ENCODE data around the gene SCD5. TPM values are rescaled to one million over a fixed set of nuclear protein-coding genes. Genes with fewer than 3 reads are reported as not detected.

The SCD5 gene
- total and polyA plus RNA-seq, 2 donors (not counting 3 experiments of a cell fraction or from before 2014, with no cell fraction given): 38.4 to 38.5 TPM

DNA sequence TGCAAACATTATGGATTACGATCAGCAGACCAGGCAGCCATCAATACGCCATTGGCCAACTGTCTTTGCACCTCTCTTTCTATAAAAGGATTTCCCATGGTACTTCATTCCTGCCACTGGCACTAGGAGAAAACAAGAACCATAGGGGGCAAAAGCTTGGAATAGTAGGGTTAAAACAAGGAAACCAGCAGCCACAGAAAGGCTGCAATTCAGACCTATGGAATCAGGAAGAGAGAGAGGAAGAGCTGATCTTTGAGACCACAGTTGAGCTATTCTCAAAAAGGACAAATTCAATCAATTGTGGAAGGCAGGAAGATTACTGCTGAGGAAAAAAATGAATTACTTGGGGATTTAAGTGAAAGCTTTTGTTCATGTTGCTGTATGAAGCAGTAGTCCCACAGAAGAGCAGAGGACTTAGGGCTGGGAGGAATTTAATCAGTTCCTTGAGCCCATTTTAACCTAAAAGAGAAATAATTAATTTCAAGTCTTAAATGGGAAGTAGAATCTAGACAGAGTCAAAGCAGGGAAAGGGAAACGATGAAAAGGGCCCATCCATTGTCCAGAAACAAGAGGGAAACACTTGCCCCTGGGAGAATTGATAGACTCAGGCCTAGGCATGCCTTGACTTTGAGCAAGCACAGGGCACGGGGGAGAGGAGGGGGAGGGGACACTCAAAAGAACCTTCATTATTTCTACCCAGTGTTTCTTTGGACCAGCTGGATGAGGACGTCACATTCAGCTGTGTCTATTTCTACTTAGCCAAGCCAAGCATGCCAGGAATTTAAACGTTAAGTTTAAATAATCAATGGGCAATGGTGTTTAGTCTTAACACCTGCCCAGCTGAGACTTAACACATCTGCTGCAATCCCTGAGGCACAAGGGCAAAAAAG, 50.7 kb downstream of the SCD5 start:
- no peaks in the 10 kb centered on the region for H3K9me1 ChIP-seq (replicated peaks; ENCODE audit: control insufficient read depth, extremely low read depth, insufficient read depth, low read length)
- intact Hi-C loops (cut with micrococcal nuclease): no loop called here
- H3K27me3 ChIP-seq (ENCODE audit: control insufficient read depth in 2 of 2, insufficient read depth in 2 of 2, low read length in 2 of 2): no peaks in the 10 kb centered on the region
- ChIA-PET CTCF (interaction anchor here (1.0 to 4.9 kb wide), 6 partner anchors 8 to 285 kb away, joined by 3 to 46 read pairs (median 4); partner anchors contain the start of gene SCD5), POLR2A (no interaction called here)
- H2AFZ ChIP-seq (ENCODE audit: low read depth, low read length): no peak overlapping the region
- no peaks in the 10 kb centered on the region for H3K36me3 ChIP-seq (ENCODE audit: control insufficient read depth in 2 of 2, extremely low read depth in 1 of 2, insufficient read depth in 2 of 2, low read length in 2 of 2)
- no peaks in the 10 kb centered on the region for H3K79me2 ChIP-seq (ENCODE audit: control insufficient read depth, insufficient read depth, low read length)
- H3K9me3 ChIP-seq (replicated peaks; ENCODE audit: control insufficient read depth, insufficient read depth, low read length): no peaks in the 10 kb centered on the region
- no peak for FAIRE-seq
- H3K4me1 ChIP-seq (ENCODE audit: control insufficient read depth, extremely low read depth, insufficient read depth, low read length): no peaks in the 10 kb centered on the region
- BruUV-seq (replicated peaks): no TSS peak
- no peaks in the 10 kb centered on the region for H4K20me1 ChIP-seq (replicated peaks; ENCODE audit: control insufficient read depth, extremely low read depth, insufficient read depth, low read length)
- H3K9ac ChIP-seq (replicated peaks; ENCODE audit: extremely low read depth, insufficient read depth, low read length): no peak overlapping the region
- no peak for DNase-seq (ENCODE audit: low read depth, low spot score)
- no peak overlapping the region for H3K4me3 ChIP-seq (replicated peaks in 1 of 3; ENCODE audit: insufficient read depth in 1 of 3, low read depth in 1 of 3, low read length in 3 of 3)
- dilution Hi-C loops (cut with MboI; ENCODE audit: extremely low pct_ligation_motif_present, low sequenced_read_pairs): no loop called here
- no peak for TF ChIP-seq GATA2 (IDR thresholded peaks at IDR 0.05; ENCODE audit: insufficient read depth, insufficient read length, low read depth, low read length)
- TF ChIP-seq POLR2AphosphoS5 (IDR thresholded peaks at IDR 0.05; ENCODE audit: insufficient read depth, low read depth, low read length): no peak
- TF ChIP-seq POLR2A (IDR thresholded peaks at IDR 0.05; ENCODE audit: low read depth, low read length): no peak
- TF ChIP-seq, protein P1, sequence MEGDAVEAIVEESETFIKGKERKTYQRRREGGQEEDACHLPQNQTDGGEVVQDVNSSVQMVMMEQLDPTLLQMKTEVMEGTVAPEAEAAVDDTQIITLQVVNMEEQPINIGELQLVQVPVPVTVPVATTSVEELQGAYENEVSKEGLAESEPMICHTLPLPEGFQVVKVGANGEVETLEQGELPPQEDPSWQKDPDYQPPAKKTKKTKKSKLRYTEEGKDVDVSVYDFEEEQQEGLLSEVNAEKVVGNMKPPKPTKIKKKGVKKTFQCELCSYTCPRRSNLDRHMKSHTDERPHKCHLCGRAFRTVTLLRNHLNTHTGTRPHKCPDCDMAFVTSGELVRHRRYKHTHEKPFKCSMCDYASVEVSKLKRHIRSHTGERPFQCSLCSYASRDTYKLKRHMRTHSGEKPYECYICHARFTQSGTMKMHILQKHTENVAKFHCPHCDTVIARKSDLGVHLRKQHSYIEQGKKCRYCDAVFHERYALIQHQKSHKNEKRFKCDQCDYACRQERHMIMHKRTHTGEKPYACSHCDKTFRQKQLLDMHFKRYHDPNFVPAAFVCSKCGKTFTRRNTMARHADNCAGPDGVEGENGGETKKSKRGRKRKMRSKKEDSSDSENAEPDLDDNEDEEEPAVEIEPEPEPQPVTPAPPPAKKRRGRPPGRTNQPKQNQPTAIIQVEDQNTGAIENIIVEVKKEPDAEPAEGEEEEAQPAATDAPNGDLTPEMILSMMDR (IDR thresholded peaks at IDR 0.05; ENCODE audit: extremely low read depth in 1 of 2, insufficient read depth in 1 of 2, low read depth in 1 of 2, low read length in 2 of 2): no peak
- TF ChIP-seq EZH2 (IDR thresholded peaks at IDR 0.05; ENCODE audit: borderline replicate concordance, low read depth, low read length, severe bottlenecking): no peak
- TF ChIP-seq, protein P2, sequence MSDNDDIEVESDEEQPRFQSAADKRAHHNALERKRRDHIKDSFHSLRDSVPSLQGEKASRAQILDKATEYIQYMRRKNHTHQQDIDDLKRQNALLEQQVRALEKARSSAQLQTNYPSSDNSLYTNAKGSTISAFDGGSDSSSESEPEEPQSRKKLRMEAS (IDR thresholded peaks at IDR 0.05; ENCODE audit: insufficient read depth, insufficient read length): no peak
- TF ChIP-seq JUN (IDR thresholded peaks at IDR 0.05; ENCODE audit: borderline replicate concordance, insufficient read depth, insufficient read length, low read depth): no peak
- no peak for TF ChIP-seq FOS (IDR thresholded peaks at IDR 0.05; ENCODE audit: borderline replicate concordance, insufficient read depth, low read length)
- no peak for TF ChIP-seq MYC (IDR thresholded peaks at IDR 0.05; ENCODE audit: low read depth, low read length)
- no peak overlapping the region for H3K4me2 ChIP-seq (ENCODE audit: insufficient read depth, low read length)
- no peak overlapping the region for H3K27ac ChIP-seq (ENCODE audit: insufficient read depth, low read depth, low read length)

Data from endothelial cell of umbilical vein (primary cell).